ENCODE measurements around the gene TULP3.

Gene TULP3

GRCh38 chr12:2977776-2978175 is 87.1 kb downstream of the TULP3 start:
- DNase-seq, result no peak

GRCh38 chr12:2979806-2980205 is 89.1 kb downstream of the TULP3 start:
- DNase-seq, result no peak

- DNase-seq, result no peak
Measured at GRCh38 chr12:2980630-2981029, 89.9 kb downstream of the TULP3 start.

- no peak for DNase-seq
Measured at GRCh38 chr12:2982361-2982760, 91.7 kb downstream of the TULP3 start.

GRCh38 chr12:2984249-2984648 is 93.6 kb downstream of the TULP3 start:
- no peak for DNase-seq

GRCh38 chr12:2984698-2985097 is 94.0 kb downstream of the TULP3 start:
- no peak for DNase-seq

- DNase-seq, result no peak
Measured at GRCh38 chr12:2986876-2987275, 96.2 kb downstream of the TULP3 start.

GRCh38 chr12:2988494-2988893 is 97.8 kb downstream of the TULP3 start:
- no peak for DNase-seq
